A375 (cell line): ENCODE data around the gene RASSF10. TPM values are rescaled to one million over a fixed set of nuclear protein-coding genes. Genes with fewer than 3 reads are reported as not detected.

Source experiments
- total RNA-seq: library from RNA; depleted of rRNA; stranded (reverse); fragments of >200 nt; shearing (Covaris generic); gene quantifications from 2 replicates; pipeline ENCODE4 v1.2.3, GENCODE V29; 2014; rRNA removed

The RASSF10 gene
- 0.08 TPM in 1 of 2 replicates, not detected in the other for total RNA-seq

DNA sequence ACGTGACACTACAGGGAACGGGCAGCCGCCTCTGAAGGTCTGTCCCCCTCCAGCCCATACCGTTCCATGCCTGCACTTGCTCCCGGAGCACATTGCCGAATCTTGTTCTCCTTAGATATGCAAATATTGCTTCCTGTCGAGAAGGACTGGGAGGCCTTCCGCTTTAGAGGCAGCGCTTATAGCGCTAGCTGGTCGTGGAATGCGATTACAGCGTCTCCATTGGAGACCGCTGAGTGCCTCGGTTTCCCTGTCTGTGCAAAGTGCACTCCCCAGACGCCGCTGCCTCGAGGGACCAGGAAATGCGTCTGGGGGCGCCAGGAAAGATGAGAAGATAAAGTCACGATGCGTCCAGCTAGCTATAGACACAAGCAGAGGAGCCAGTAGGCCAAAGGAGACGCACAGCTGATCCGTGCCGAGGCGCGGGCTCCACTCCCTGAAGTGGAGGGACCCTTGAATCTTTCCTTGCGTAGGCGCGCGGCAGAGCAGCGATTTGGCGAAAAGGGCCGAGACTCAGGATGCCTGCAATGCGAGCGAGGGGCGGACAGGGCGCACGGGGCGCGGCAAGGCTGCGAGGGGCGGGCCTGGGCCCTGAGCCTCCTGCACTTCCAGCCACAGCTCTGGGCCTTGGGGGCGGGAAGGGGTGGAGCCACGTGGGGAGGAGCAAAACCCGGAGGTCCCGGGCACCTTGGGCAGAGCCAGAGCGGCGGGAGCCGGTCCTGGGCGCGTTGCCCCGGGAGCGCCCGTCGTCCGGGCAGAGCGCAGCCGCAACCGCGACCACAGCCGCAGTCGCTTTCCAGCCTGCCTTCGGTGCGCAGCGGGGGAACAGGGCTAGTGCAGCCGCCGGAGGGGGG lies at the start of gene RASSF10:
TSS of gene RASSF10 (plus strand) at position 692 of the 851 bp plus-strand sequence. CDS start 261 bp downstream, outside the sequence.

